Jurkat, Clone E6-1 (cell line): Measurements from ENCODE around the gene CRB3.
A peak's percentile ranks its signal among the peaks of the same experiment; 100 is the strongest.

ENCODE experiments used
- DNase-seq: peaks from one replicate; pipeline ENCODE4 v3.0.0-alpha.2; 2011; ENCODE audit warnings: low read depth, low spot score
- H3K4me3 ChIP-seq: 2 replicates; pipeline ENCODE4 v1.5.1; 2011; ENCODE audit warnings: mild to moderate bottlenecking, low read length, control low read depth, moderate library complexity

CRB3 gene

DNA sequence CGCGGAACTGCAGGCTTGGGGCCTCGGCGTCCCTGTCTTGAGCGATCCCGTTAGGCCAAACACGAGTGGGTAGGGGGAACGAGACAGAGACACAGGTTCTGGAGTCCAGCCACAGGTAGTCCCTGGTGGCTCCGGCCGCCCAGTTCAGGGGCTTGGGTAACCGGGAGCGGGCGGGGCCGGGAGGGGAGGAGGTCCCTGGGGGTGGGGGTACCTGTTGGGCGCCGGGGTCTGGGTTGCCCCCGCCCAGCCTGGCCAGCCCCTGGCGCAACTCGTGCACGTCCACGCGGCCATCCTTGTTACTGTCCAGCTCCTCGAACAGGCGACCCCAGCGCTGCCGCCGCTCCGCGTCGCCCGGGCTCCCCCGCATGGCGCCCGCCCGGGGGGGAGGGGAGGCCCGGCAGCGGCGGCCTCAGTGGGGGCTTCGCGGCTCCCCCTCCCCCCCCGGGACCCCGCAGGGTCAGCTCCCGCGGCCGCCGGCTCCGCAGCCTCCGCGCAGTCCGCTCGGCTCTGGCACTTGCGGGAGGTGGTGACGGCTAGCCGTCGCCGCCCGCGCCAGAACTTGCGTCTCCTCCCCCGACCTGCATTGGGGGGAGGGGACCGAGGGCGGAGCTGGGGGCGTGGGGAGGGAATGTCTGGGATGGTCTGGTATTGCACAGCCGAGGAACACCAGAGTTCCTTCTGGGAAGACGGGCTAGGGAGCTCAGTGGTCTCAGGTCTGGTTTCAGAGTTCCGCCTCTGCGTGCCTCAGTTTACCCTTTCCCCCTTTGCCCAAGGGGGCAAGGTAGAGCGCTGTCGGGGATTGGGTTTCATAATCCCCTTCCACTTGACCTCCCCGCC lies 4.6 kb upstream of the CRB3 start, which contains the start of gene SLC25A23:
SLC25A23 (minus strand) TSS at position 531 of the 837 bp plus-strand sequence; CDS start at position 367, 164 bp downstream.
- peak within 1 kb of the TSS; percentile 72 for H3K4me3 ChIP-seq
- peak; percentile 63 for DNase-seq

DNA sequence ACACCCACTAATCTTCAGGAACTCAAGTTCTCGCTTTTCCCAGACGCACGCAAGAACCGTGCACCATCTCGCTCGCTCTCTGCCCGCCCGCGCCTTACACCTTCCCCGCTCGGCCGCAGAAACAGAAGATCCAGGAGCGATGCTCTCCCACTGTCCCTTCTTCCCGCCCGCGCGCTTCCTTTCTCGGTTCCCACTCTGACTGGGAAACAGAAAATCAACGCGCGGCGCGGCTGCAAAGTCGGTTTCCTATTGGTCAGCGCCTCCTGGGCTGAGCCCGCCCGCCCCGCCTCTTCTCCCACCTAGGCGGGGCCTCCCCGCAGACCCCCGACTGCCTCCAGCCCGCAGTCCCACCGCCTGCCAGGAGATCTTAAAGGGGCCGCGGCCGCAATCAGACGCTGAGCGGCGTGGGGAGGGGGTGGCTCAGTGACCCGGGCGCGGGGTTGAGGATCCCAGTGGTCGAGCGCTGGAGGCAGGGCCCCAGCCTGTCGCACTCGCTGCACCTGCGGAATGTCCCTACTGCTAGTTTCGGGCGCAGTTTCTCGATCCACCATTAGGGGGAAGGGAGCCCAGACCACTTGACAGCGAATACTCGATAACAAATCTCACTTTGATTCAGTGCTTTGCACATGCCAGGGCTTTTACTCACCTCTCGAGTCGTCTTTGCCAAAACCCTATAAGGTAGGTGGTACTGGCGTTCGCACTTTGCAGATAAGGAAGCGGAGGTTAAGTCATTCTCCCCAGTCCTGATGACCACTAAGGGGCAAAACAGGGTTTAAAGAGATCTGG lies 3.8 kb upstream of the CRB3 start:
- peak; percentile 97 for DNase-seq
- peak overlapping the region; percentile 72 for H3K4me3 ChIP-seq

DNA sequence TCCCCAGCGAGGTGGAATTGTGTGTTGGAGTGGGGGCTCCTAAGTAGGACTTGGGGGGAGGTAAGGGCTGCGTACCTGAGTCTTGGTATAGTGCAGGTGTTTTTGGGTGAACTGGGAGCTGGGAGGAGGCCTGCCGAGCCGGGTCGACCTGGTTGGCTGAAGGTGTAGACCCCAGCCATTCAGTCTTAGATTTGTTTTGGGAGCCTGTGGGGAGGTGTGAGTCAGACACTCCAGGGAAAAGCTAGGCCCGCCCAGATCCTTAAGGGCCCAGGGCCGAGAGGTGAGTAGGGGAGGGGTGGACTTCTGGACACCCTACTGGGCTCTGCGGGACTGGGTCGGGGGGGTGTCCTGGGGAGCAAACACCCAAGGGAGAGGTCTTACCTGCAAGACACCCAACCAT lies 935 bp downstream of the CRB3 start:
- no peak overlapping the region for H3K4me3 ChIP-seq
- DNase-seq: no peak

DNA sequence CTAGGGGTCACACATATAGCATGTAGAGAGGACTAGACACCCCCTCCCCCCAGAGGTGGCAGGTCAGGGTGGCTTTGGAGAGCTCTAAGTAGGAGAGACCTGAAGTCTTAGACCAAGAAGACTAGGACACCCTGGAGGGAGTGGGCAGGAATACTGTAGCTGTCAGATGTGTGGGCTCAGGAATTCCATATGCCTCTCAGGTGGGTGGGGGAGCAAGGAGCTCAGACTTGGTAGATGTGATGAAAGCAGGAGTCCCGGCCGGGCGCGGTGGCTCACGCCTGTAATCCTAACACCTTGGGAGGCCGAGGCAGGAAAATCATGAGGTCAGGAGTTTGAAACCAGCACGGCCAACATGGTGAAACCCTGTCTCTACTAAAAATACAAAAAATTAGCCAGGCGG lies 1.6 kb downstream of the CRB3 start:
- no peak for DNase-seq

DNA sequence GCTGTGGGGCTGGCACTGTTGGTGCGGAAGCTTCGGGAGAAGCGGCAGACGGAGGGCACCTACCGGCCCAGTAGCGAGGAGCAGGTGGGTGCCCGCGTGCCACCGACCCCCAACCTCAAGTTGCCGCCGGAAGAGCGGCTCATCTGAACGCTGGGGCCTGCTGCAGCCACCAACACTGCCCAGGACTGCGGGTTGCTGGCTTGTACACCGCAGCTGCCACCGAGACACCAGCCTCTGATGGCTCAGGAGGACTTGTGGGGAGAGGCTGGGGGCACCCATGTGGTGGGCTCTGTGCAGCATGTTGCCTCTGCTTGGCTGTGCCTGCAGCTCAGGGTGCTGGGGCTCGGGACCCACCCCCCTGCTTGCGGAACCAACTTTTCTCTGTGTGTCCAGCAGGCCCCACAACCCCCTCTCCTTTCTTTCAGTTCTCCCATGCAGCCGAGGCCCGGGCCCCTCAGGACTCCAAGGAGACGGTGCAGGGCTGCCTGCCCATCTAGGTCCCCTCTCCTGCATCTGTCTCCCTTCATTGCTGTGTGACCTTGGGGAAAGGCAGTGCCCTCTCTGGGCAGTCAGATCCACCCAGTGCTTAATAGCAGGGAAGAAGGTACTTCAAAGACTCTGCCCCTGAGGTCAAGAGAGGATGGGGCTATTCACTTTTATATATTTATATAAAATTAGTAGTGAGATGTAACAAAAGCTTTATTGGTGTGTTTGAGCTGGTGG lies 2.6 kb downstream of the CRB3 start:
- no peak overlapping the region for H3K4me3 ChIP-seq
- DNase-seq: no peak

More for the DNA sequence above, 1.6 kb downstream of the CRB3 start:
- no peak overlapping the region for H3K4me3 ChIP-seq

DNA sequence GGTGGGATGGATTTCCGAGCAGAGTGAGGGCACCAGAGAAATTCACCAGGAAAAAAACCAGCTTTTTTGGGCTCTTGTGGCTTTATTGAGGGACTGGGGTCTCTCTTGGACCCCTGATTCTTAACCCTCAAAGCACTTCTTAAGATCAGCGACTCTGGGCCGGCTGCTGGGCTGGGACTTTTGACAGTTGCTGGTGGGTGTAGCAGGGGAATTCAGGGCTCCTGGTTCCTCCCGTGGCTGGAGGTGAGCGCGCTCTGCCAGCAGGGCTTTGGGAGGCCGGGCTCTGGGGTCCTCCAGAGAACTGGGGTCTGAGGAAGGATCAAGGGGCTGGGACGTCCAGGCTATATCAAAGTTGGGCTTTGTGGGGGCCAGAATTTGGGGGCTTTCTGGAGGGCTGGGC lies 3.3 kb downstream of the CRB3 start:
- H3K4me3 ChIP-seq: no peak overlapping the region
- no peak for DNase-seq

DNA sequence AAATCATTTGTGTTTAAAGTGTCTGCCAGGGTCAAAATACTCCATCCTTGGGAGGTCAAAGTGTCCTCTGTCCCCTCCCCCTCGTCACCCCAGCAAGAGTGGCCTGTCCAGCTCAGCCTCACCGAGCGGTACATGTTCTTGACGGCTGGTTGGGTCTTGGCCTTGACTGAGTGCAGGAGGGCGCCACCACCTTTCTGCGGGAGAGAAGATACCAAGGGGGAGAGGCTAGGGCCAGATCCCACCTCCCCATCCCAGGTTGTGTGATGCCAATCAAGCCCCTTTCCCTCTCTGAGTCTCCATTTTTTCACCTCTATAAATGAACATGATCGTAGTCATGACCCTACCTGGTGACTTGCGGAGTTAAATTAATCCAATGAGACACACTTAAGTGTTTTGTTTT lies 6.1 kb downstream of the CRB3 start:
- no peak for DNase-seq
- H3K4me3 ChIP-seq: no peak overlapping the region

DNA sequence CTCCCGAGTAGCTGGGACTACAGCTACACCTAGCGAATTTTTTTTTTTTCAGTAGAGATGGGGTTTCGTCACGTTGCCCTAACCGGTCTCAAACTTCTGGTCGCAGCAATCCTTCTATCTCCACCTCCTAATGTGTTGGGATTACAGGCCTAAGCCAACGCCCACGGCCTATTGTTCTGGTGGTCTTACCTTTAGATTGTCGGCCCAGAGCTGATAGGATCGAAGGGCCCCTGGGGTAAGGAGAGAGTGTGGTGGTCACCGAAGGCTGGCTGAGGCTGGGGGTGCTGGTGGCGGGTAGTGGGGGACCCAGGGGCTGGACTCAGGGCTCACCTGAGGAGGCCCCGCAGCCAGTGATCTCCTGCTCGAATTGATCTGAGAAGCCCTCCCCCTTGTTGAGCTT lies 7.0 kb downstream of the CRB3 start:
- H3K4me3 ChIP-seq: no peak overlapping the region
- DNase-seq: no peak

DNA sequence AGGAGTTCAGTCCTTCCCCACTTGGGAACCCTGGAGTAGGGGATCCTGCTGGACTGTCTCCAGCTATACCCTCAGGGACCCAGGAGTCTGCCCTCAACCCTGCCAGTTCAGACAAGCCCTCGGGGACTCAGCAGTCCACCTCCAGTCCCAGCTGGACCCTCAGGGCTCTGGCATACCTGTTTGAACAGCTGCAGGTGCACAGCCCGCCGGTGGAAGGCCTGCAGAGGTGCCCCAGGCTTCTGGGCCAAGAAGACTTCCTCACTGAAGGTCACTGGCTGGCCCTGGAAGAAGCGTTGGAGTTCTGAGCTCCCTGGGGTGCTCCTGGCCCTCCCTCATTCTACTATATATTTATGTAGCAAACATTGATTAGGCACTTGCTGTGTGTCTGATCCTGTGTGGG lies 8.6 kb downstream of the CRB3 start:
- no peak for DNase-seq
- H3K4me3 ChIP-seq: no peak overlapping the region

DNA sequence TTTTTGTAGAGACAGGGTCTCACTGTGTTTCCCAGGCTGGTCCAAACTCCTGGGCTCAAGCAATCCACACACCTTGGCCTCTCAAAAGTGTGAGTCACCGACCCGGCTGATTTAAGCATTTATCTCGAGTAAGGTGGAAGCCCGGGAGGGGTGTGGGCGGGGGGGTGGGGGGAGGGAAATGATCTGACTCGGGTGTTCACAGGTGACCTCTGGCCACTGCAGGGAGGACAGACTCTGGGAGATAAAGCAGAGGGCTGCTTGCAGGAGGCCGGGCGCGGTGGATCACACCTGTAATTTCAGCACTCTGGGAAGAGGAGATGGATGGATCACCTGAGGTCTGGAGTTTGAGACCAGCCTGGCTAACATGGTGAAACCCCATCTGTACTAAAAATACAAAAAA lies 9.6 kb downstream of the CRB3 start:
- no peak for DNase-seq
- H3K4me3 ChIP-seq: no peak overlapping the region

DNA sequence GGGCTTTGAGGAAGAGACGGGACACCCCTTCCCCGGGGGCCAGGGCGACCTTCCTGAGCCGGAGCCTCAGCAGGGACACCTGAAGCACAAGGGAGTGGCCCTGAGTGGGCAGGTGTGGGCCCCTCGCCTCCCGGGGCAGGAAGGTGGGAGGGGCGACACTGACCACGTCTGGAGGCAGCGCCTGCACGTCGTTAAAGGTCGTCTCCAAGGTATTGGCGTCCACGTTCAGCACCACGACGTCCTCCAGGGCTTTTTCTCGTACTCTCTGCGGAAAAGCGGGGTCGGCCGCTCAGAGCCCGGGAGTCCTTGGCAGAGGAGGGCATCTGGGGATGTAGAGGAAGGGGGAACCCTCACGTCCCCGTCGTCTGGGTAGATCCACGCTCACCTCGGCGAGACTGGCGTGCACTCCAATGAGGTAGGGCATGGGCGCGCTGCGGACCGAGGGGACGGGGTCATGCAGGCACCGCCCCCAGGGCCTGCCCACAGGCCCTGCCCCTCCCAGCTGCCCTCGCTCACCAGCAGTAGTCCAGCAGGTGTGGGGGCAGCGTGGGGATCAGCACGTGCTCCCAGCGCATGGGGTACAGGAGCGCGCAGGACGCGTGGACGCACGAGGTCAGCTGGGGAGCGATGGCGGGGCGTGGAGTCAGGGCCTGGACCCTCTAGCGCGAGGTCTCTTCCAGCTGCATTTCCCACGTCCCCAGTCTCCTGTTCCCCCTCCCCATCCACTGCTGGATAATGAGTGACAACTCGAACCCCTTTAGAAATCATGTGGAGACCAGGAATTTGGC lies 11.4 kb downstream of the CRB3 start:
- no peak overlapping the region for H3K4me3 ChIP-seq
- no peak for DNase-seq

DNA sequence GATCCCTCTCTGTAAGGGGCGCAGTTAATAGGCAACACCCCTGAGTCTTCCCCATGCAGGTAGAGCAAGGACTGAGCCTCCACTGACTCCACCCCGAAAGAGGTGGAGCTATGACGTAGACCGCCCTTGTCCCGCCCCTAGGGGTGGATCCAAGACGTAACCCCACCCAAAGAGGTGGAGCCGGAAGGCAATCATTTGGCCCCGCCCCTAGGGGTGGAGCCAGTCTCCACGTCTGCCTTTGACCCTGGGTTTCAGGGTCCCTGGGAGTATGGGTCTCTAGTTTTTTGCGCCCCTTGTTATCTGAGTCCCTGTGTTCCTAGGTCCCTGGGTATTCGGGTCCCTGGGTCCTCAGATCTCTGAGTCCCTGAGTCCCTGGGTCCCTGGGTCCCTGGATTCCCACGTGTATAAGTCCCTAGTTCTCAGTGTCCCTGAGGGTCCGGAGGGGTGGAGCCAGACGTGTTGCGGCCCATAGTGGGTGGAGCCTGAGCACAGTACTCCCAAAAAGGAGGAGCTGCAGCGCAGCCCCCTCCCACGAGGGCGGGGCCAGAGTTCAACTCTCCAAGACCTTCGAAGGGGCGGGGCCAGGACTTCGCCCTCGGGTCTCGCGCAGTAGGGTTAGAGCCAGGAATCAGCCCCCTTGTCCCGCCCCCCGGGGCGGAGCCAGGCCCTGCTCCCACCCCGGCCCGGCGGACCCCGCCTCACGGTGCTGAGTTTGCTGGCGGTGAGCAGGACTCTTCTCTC lies 12.3 kb downstream of the CRB3 start:
- DNase-seq: peak; percentile 41
- H3K4me3 ChIP-seq: no peak overlapping the region

DNA sequence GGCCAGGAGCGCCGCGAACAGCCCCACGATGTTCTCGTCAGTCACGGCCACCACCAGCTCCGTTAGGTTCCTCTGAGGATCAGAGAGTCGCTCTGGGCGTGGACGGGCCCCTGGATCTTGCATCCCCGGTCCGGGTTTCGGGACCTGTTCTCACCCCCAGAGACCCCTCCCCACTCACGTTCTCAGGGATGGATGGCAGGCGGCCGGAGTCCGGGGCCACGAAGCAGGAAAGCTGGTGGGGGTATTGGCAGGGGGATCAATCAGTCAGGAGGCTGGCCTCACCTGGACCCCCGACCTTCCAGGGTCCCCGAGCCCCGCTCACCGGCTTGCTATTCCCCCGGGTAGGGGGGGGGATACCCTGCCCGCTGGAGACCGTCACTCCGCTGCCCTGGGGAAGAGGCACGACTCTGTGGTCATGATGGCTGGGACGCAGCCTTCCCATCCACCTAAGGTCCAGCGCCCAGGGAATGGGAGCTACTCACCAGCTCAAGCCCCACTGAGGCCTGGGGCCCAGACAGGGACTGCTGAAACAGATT lies 12.9 kb downstream of the CRB3 start:
- no peak overlapping the region for H3K4me3 ChIP-seq
- DNase-seq: no peak

DNA sequence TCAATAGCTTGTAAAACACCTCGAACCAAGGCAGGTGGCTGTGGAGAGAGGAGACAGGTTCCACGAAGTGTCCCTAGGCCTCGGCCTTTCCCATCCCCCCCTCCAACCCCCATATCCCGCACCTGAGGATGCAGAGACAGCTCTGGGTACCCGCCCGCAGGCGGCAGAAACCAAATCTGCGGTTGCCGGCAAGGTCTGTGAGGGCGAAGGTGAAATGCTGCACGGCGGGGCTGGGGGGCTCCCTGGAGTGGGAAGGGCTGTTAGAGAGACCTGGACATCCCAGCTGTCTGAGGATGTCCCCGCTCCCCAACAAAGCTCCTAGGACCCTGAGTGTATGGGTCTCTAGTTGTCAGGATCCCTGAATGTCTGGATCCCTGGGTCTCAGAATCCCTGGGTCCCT lies 14.7 kb downstream of the CRB3 start:
- H3K4me3 ChIP-seq: no peak overlapping the region
- DNase-seq: no peak

DNA sequence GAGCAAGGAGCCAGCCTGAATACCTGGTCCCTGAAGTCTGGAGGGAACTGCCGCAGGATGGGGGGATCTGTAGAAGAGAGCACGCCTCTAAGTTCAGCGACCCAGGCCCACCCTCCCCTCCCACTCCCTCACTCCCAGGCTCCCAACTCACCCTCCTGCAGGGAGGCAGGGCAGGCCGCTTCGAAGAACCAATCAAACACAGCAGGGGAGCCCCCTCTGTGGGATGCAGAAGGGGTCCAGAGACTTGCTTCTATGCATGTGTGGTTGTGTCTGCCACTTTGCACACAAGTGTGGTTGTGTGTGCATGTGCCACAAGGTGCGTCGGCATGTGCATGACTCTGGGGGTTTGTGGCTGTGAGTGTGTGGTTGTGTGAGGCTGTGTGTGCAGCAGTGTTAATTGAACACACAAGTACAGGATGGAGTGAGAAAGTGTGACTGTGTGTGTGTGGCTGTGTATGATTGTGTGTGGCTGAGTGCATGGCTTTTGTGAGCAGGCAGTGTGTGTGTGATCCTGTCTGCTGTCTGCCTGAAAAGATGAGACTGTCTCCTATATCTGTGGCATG lies 15.8 kb downstream of the CRB3 start:
- no peak overlapping the region for H3K4me3 ChIP-seq
- DNase-seq: no peak

DNA sequence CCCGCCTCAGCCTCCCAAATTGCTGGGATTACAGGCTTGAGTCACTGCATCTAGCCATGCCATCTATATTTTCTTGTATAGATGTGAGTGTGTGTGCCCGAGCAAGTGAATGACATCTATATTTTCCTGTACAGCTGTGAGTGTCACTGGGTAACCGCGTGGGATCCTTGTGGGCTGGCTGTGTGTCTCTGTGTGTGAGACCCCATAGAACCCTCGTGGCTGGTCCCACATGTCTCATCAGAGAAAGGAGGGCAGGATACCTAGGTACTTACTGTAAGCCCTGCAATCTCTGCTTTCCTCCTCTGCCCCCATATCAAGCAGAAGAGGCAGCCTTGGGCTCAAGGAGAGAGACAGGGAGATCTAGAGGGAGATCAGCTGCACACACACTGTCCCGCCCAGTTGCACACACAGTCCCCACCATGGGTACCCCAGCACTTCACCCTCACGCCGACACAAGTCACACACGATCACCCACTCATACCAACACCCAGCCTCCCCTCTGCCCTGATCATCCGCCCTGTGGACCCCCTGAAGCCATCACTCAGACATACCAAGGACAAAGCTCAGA lies 16.9 kb downstream of the CRB3 start:
- peak; percentile 44 for DNase-seq
- peak overlapping the region; percentile 88 for H3K4me3 ChIP-seq

DNA sequence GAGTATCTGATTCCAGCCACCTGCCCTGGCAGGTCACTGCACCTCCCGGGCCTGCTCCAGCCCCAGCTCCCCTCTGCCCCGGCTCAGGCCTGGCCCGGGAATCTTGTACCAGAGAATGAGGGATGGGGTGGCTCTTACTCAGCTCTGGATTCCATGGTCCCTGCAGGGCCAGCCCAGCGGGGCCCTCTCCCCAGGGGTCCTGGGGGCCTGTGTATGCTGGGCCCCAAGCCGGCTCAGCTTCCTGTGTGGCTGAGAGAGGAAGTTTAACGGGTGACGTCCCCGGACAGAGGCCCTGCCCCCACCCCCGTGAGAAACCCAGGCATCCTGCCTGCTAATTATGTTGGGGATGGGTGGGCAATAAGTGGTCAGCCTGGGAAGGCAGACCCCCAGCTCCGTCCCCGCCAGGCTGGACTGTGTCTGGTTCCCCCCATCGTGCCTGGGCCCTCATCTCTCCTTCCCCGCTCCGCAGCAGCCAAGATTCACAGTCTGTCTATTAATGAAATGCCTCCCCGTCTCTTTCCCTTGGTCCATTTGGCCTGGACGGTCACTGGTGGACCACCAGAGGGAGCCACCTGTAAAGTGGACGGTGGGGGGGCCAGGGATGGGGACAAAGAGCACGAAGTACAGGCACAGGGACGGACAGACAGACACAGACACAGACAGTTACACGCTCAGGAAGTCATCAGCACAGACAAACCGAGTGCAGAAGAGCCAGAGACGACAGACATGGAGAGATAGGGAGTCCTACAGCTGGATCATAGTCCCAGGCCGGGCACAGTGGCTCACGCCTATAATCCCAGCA lies 17.7 kb downstream of the CRB3 start, which contains the start of gene DENND1C:
DENND1C (minus strand) TSS at position 247 of the 802 bp plus-strand sequence; CDS start at position 155, 92 bp downstream.
- peak within 1 kb of the TSS; percentile 88 for H3K4me3 ChIP-seq
- DNase-seq: peak; percentile 67
